Measurements from ENCODE around the gene HP1BP3.

The HP1BP3 gene

DNA sequence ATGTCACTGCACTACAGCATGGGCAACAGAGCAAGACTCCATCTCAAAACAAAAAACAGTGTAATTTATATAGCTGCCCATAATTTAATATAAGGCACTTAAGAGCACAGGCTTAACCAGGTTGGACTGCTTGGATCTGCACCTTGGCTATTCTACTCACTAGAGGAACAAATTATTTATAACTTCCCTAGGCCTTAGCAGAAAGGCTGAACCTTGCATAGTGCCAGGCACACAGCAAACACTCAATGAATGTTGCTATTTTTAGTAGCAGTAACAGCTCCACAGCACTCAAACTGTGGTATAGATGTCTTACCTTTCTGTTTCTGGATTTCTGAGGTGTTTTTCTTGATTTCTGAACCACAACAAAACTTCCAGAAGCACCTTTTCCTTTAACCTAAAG, 19.8 kb downstream of the HP1BP3 start:
- no peak for DNase-seq (ENCODE audit: low read depth)

GRCh38 chr1:20763417-20763816, 23.7 kb downstream of the HP1BP3 start:
- DNase-seq (ENCODE audit: low read depth) = no peak

DNA sequence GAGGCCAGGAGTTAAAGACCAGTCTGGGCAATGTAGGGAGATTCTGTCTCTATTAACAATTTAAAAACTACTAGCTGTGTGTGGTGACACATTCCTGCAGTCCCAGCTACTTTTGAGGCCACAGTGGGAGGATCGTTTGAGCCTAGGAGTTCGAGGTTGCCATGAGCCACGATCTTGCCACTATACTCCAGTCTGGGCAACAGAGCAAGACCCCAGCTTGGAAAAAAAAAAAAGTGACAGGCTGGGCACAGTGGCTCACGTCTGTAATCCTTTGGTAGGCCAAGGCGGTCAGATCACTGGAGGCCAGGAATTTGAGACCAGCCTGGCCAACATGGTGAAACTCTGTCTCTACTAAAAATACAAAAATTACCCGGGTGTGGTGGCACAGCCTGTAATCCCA, 26.8 kb downstream of the HP1BP3 start:
- no peak for DNase-seq (ENCODE audit: low read depth)

GRCh38 chr1:20753589-20753988, 33.5 kb downstream of the HP1BP3 start:
- no peak for DNase-seq (ENCODE audit: low read depth)

DNA sequence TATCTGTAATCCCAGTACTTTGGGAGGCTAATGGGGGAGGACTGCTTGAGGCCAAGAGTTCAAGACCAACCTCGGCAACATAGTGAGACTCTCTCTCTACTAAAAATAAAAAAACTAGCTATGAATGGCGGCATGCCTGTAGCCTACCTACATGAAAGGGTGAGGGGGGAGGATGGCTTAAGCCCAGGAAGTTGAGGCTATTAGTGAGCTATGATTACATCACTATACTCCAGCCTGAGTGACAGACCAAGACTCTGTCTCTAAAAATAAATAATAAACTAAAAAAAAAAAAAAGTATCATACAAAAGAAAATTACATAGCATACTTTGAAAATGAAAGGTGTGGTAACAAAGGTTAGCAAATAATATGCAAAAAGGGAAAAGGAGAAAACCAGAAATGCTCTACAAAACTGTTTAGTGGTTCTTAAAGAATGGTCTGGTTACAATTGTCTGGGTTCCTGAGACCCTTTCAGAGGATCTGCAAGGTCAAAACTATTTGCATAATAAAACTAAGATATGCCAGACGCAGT, 35.6 kb downstream of the HP1BP3 start:
- DNase-seq (ENCODE audit: low read depth) = no peak

- no peak for DNase-seq (ENCODE audit: low read depth)
Measured at GRCh38 chr1:20742671-20743070, 44.4 kb downstream of the HP1BP3 start.

- no peak for DNase-seq (ENCODE audit: low read depth)
Measured at GRCh38 chr1:20740781-20741180, 46.3 kb downstream of the HP1BP3 start.

GRCh38 chr1:20739225-20739624, 47.9 kb downstream of the HP1BP3 start:
- DNase-seq (ENCODE audit: low read depth) = no peak

DNA sequence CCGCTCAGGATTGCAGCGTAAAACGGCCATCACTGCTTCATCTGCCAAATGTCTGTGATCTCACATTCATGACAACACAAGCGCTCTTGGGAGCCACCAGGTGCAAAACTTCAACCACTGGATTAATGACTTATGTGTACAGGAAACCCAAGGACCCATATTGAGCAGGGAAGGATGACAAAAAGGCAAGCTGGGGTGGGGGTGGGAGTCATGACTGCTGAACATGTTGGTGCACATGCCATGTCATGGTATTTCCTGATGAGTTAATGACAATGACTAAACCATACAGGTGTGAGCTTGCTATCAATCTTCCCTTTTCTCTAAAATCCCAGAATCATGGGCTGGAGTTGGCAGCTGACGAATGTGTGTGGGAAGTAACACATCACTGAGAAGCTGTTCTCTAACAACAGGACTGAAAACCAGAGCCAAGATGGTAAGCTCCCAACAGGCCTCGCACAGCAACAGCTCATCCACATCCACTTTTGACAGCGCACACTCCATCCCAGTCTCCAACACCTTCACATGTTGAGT, 51.5 kb downstream of the HP1BP3 start:
- DNase-seq (ENCODE audit: low read depth) = no peak

- DNase-seq (ENCODE audit: low read depth) = no peak
Measured at GRCh38 chr1:20733360-20733975, 53.6 kb downstream of the HP1BP3 start.

GRCh38 chr1:20732588-20733359, 54.3 kb downstream of the HP1BP3 start, which contains the start of gene SH2D5:
TSS of gene SH2D5 (minus strand) at chr1:20732703. CDS start at chr1:20728044, 4,659 bp downstream.
- no peak for DNase-seq (ENCODE audit: low read depth)

GRCh38 chr1:20732071-20732587, 55.0 kb downstream of the HP1BP3 start:
- DNase-seq (ENCODE audit: low read depth) = no peak

DNA sequence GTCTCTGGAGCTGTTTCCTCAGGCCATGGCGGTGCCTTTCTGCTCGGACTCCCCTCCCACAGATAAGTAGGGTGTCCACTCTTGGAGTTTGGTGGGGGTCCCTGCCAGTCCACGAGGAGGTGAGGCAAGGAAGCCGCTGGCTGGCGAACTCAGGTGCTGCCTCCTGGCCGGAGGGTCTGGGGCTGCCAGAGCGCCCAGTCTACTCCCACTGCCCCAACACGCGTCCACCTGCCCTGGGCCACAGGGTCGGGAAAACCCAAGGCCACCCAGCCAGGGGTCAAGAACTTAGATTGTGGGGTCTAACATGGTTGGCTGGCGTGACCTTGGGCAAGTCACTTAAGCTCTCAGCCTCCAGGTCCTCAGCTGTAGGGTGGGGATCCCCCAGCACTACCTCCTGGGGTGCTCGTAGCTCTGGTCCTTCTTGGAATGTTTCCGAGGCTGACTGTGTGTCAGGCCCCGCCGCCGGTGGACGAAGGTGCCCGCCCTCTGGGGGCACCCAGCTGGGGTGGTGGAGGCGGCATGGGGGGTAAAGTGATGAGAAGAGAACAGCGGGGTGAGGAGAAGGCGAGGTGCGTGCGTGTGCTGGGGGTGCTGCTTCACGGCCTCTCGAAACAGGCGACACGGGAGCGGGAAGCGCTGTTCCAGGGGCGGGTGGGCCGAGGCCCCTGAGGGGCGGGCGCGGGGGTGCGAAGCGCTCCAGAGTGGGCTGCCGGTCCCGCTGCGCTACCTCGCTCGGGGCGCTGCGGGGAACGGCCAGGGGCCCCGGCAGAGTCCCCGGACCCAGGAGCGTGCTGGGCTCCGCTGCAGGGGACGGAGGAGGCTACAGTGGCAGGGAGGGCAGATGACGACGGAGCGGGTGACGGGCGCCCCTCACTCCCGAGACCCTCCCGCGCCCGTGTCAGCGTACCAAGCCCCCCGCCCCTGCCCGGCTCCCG, 55.8 kb downstream of the HP1BP3 start:
- DNase-seq (ENCODE audit: low read depth) = no peak

DNA sequence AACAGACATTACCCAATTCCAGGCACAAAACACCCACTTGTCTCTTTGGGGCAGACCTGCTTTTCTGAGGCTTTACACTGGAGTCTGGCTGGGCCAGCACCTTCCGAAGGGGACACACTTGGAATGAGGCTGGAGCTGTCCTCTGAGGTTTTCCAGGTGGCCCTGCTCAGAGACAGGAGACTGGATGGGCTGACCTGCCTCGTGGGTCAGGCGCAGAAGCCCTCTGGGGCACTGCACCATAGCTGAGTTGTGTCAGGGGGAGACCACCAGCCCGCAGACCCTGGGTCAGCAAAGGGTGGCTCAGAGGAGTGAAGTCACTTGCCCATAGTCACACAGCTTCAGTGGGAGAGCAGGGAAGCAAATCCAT, 56.4 kb downstream of the HP1BP3 start:
- DNase-seq (ENCODE audit: low read depth) = no peak

DNA sequence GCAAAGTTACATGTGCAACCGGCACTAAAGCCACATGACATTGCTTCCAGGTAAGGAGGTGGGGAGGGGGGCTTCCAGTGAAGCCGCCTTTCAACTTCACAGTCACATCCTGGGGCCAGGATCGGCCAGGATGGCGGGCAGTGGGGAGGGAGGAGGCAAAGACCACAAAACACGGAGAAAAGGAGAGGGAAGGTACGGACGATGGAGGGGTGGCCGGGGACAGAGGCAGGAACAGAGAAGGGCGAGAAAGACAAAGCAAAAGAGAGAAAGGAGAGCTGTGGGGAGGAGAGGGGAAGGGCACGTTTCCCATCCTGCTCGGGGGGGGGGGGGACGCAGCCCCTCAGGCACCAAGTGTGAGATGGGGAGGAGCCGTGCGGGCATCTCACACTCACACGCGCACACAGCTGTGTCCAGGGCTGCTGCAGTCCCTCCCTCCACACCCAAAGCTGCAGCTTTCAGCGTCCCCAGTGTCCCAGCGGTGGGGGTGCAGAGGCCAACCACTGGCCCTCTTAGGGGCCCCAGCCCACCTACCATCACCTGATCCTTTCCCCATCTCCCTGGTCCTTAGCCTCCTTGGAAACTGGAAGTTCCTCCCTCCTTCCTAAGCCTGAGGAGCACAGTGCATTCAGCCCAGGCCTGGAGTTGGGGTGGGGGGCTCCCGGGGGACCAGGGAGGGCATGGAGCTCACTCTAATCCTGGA, 57.0 kb downstream of the HP1BP3 start:
- no peak for DNase-seq (ENCODE audit: low read depth)

DNA sequence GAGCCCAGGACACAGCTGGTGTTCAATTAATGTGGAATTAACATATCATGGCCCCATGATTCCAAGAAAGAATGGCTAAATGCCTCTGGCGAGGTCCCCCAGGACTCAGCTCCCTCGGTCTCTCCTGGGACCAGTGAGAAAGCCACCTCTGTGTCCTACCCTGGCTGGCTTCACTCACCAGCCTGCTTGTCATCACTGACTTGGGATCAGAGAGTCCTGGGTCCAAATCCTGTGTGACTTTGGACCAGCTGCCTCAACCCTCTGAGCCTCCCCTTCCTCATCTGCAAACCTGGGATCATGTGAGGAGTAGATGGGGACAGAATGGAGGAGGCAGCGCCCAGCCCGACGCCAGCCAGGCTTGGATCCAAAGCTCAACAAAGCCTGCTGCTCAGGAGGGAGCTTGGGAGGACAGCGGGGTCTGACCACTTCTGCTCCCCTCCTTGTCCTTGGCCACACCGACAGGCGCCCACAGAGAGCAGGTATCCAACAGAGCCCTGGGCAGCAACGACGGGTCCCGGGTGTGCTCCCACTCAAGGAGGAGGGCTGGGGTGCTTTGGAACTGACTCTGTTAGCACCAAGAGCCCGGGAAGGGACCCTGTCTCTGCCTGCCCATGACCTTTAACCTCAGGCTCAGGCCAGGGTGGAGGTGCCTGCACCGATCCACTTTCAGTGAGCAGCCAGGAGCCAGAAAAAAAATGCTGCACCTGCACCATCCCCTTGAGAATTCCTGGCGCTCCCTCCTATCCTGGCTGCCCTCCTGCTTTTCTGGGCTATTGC, 57.8 kb downstream of the HP1BP3 start:
- DNase-seq (ENCODE audit: low read depth) = no peak

DNA sequence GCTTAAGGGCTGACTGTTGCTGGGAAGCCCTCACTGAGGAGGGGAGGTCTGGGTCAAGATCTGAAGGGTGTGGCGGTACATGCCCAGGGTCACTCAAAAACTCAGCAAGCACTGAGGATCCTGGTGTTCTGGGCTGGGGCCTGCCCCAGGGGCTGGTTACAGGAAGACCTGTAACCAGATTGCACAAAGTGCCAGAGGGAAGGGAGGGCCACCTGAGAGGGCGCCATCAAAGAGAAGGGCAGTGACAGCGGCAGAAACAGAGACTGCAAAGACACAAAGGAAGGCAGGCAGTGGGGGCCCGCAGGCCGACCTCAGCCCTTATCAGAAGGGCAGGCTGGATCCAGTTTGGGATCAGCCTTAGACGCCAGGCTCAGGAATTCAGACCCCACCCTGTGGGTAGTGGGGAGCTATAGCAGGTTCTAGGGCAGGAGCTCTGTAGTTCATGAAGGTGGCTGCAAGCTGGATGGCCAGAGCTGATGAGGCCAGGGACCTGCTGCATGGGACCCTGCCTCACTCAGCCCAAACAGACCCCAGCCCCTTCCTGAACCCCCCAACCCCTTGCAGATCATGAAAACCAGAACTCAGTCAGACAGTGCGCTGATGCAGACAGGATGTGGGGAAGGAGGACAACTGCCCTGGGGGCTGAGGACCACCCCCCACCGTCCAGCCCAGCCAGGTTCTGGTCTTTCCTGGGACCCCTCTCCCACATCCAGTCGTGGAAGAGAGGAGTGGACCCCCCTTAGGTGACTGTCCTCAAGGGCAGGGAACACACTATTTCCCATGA, 58.5 kb downstream of the HP1BP3 start:
- DNase-seq (ENCODE audit: low read depth) = no peak

- DNase-seq (ENCODE audit: low read depth) = no peak
Measured at GRCh38 chr1:20727746-20728316, 59.3 kb downstream of the HP1BP3 start.
